Measurements from ENCODE around the gene HEATR5A.

Gene HEATR5A

GRCh38 chr14:31300883-31301282 lies 119.5 kb downstream of the HEATR5A start:
- no peak for ATAC-seq (replicated peaks; ENCODE audit: extremely low read depth, poor library complexity, severe bottlenecking)
- Mint-ChIP-seq H3K4me3 (no peak overlapping the region), H3K9me3 (no peaks in the 10 kb centered on the region), H3K27ac (ENCODE audit: low read depth) (no peak overlapping the region), H3K4me1 (no peaks in the 10 kb centered on the region), H3K36me3 (ENCODE audit: insufficient read depth) (peaks cover 20% of the 10 kb centered on the region), H3K27me3 (no peaks in the 10 kb centered on the region)
- no peak for DNase-seq (ENCODE audit: low spot score in 2 of 2)

- peaks cover 19% of the 10 kb centered on the region for H3K36me3 Mint-ChIP-seq (ENCODE audit: insufficient read depth)
- no peak for DNase-seq (ENCODE audit: low spot score in 2 of 2)
- H3K9me3 Mint-ChIP-seq = no peaks in the 10 kb centered on the region
- no peak overlapping the region for H3K27ac Mint-ChIP-seq (ENCODE audit: low read depth)
- no peak for ATAC-seq (replicated peaks; ENCODE audit: extremely low read depth, poor library complexity, severe bottlenecking)
- no peaks in the 10 kb centered on the region for H3K4me1 Mint-ChIP-seq
- no peak overlapping the region for H3K4me3 Mint-ChIP-seq
- no peaks in the 10 kb centered on the region for H3K27me3 Mint-ChIP-seq
These were observed 120.1 kb downstream of the HEATR5A start for GRCh38 chr14:31300296-31300695.

DNA sequence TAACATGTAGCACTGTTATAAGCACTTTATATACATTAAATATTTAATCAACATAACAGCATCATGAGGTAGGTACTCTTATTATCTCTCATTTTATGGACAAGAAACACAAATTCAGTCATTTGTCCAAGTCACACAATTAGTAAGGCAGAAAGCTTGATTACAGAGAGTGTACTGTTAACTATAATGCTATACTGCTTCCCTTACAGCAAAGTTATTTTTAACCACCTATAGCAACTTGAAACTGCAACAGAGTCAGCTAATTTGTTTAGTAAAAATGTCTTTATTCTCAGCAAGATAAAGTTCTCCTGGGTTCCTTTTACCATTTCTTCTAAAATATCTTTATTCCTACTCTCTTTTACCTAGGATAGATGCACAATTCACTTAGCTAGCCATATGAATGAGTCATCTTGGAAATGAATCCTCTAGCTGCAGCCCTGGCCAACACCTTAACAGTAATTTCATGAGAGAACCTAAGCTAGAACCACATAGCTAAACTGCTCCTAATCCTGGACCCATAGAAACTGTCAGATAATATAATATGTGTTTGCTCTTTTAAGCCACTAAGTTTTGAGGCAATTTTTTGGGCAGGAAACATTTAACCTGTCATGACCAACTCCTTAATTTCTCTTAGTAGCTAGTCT lies 122.5 kb downstream of the HEATR5A start:
- H3K9me3 Mint-ChIP-seq = no peaks in the 10 kb centered on the region

GRCh38 chr14:31297112-31297511 lies 123.2 kb downstream of the HEATR5A start:
- Mint-ChIP-seq H3K36me3 (ENCODE audit: insufficient read depth) (peaks cover 15% of the 10 kb centered on the region), H3K9me3 (no peaks in the 10 kb centered on the region), H3K27me3 (no peaks in the 10 kb centered on the region), H3K27ac (ENCODE audit: low read depth) (no peak overlapping the region), H3K4me1 (no peaks in the 10 kb centered on the region), H3K4me3 (no peak overlapping the region)
- ATAC-seq (replicated peaks; ENCODE audit: extremely low read depth, poor library complexity, severe bottlenecking) = no peak
- no peak for DNase-seq (ENCODE audit: low spot score in 2 of 2)

More for the DNA sequence above, 122.5 kb downstream of the HEATR5A start:
- H3K4me1 Mint-ChIP-seq = no peaks in the 10 kb centered on the region
- DNase-seq (ENCODE audit: low spot score in 2 of 2) (no peak), ATAC-seq (replicated peaks; ENCODE audit: extremely low read depth, poor library complexity, severe bottlenecking) (no peak)
- H3K36me3 Mint-ChIP-seq (ENCODE audit: insufficient read depth) = peaks cover 17% of the 10 kb centered on the region
- no peaks in the 10 kb centered on the region for H3K27me3 Mint-ChIP-seq
- H3K4me3 Mint-ChIP-seq = no peak overlapping the region
- H3K27ac Mint-ChIP-seq (ENCODE audit: low read depth) = peak overlapping the region; percentile 12

- no peak for DNase-seq (ENCODE audit: low spot score in 2 of 2)
- Mint-ChIP-seq H3K4me1 (no peaks in the 10 kb centered on the region), H3K9me3 (no peaks in the 10 kb centered on the region), H3K27me3 (no peaks in the 10 kb centered on the region), H3K27ac (ENCODE audit: low read depth) (no peak overlapping the region), H3K36me3 (ENCODE audit: insufficient read depth) (peaks cover 6% of the 10 kb centered on the region), H3K4me3 (no peak overlapping the region)
- ATAC-seq (replicated peaks; ENCODE audit: extremely low read depth, poor library complexity, severe bottlenecking) = no peak
These were observed 125.5 kb downstream of the HEATR5A start for GRCh38 chr14:31294746-31295405.

DNA sequence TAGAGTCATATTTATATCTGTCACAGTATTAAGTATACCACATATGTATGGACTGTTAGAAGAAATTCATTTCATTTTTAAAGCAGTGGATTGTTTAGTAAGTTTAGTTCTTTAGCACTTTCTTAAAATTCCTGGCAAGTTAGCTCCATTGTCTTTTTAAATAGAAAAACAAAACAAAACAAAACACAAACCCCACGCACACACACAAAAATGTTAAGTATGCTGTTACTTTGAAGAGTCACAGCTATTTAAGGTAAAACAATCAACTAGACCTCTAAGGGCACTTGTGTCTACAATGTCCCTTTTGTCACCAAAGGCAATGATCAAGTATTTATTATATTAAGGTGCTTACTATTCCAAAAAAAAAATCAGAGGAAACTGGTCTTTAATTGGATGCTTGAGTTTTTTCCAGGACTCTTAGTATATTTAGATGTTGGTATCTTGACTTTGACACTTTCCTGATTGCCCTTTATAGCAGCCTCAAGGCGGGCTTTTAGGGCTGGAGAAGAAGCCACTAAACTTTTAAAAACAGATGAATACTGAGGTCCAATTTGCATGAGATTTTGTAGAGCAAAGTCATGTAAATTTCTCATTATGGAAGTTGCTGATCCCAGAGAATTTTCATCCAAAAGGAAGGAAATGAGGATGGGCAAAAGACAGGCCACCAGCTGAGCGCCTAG lies 127.3 kb downstream of the HEATR5A start:
- no peak overlapping the region for H3K27ac Mint-ChIP-seq (ENCODE audit: low read depth)
- no peak for ATAC-seq (replicated peaks; ENCODE audit: extremely low read depth, poor library complexity, severe bottlenecking)
- H3K4me1 Mint-ChIP-seq = no peaks in the 10 kb centered on the region
- no peak for DNase-seq (ENCODE audit: low spot score in 2 of 2)
- peaks cover 6% of the 10 kb centered on the region for H3K36me3 Mint-ChIP-seq (ENCODE audit: insufficient read depth)
- no peak overlapping the region for H3K4me3 Mint-ChIP-seq
- no peaks in the 10 kb centered on the region for H3K9me3 Mint-ChIP-seq
- H3K27me3 Mint-ChIP-seq = no peaks in the 10 kb centered on the region

GRCh38 chr14:31291210-31291609 lies 129.1 kb downstream of the HEATR5A start:
- Mint-ChIP-seq H3K4me1 (no peaks in the 10 kb centered on the region), H3K27me3 (no peaks in the 10 kb centered on the region), H3K27ac (ENCODE audit: low read depth) (no peak overlapping the region), H3K9me3 (no peaks in the 10 kb centered on the region), H3K36me3 (ENCODE audit: insufficient read depth) (peaks cover 6% of the 10 kb centered on the region), H3K4me3 (no peak overlapping the region)
- ATAC-seq (replicated peaks; ENCODE audit: extremely low read depth, poor library complexity, severe bottlenecking) (no peak), DNase-seq (ENCODE audit: low spot score in 2 of 2) (no peak)

DNA sequence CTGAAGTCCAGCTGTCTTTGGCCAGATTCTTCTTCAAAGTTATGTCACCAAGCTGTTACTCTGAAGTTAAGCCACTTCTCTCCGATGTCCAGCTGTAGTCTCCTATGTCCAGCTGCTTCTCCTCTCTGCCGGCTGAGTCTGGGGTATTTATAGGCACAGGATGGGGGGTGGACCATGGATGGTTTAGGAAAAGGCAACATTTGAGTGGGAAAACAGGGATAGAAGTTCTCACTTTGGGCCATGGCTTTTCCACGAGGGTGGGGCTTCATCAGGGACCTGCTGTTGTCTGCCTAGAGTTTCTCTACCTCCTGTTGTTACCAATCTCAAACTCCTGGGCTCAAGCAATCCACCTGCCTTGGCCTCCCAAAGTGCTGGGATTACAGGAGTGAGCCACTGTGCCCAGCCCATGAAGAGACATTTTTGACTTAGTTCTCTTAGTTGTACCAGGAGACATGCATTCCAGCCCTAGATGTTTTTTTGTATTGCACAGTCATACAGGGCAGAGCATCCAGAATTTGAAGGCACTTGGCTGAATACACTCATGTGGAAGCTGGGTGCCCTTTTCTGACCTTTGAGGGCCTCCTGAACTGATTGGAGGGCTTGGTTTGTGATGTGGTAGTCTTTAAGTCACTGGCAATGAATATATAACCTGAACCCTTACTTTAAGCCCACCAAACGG lies 132.9 kb downstream of the HEATR5A start:
- no peaks in the 10 kb centered on the region for H3K4me1 Mint-ChIP-seq
- H3K27me3 Mint-ChIP-seq = no peaks in the 10 kb centered on the region
- ATAC-seq (replicated peaks; ENCODE audit: extremely low read depth, poor library complexity, severe bottlenecking) (no peak), DNase-seq (ENCODE audit: low spot score in 2 of 2) (no peak)
- no peaks in the 10 kb centered on the region for H3K36me3 Mint-ChIP-seq (ENCODE audit: insufficient read depth)
- H3K27ac Mint-ChIP-seq (ENCODE audit: low read depth) = no peak overlapping the region
- no peak overlapping the region for H3K4me3 Mint-ChIP-seq
- H3K9me3 Mint-ChIP-seq = no peaks in the 10 kb centered on the region

DNA sequence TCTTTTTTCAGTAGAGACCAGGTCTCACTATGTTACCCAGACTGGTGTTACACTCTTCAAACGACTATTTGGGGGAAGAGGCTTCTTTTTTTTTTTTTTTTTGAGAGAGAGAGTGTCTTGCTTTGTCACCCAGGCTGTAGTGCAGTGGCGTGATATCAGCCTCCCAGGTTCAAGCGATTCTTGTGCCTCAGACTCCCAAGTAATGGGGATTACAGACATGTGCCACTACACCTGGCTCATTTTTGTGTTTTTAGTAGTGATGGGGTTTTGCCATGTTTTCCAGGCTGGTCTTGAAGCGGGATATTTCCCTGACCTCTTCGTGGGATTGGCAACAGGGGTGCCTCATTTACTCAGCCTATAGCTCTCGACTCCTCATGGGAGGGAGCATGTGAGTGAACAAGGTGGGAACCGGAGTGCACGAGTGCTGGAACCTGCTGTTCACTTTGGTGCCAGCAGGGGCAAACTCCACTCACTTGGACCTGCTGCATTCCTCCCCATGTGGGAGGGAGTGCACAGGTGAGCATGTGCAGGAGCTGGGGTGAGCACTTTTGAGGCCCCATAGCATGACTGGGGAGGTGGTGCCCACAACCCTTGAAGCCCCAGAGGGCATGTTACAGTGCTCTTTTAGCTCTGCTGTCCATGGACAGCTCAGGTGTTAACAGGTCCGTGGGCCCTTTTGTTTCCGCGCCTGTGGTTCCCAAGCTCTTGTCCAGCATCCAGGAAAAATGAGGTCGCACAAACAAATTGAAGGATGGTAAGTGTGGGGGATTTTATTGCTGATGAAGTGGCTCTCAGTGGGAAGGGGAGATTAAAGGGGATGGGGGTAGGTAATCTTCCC lies 133.7 kb downstream of the HEATR5A start:
- H3K4me1 Mint-ChIP-seq = no peaks in the 10 kb centered on the region
- ATAC-seq (replicated peaks; ENCODE audit: extremely low read depth, poor library complexity, severe bottlenecking) (no peak), DNase-seq (ENCODE audit: low spot score in 2 of 2) (no peak)
- no peaks in the 10 kb centered on the region for H3K9me3 Mint-ChIP-seq
- no peaks in the 10 kb centered on the region for H3K36me3 Mint-ChIP-seq (ENCODE audit: insufficient read depth)
- no peak overlapping the region for H3K27ac Mint-ChIP-seq (ENCODE audit: low read depth)
- no peaks in the 10 kb centered on the region for H3K27me3 Mint-ChIP-seq
- no peak overlapping the region for H3K4me3 Mint-ChIP-seq

DNA sequence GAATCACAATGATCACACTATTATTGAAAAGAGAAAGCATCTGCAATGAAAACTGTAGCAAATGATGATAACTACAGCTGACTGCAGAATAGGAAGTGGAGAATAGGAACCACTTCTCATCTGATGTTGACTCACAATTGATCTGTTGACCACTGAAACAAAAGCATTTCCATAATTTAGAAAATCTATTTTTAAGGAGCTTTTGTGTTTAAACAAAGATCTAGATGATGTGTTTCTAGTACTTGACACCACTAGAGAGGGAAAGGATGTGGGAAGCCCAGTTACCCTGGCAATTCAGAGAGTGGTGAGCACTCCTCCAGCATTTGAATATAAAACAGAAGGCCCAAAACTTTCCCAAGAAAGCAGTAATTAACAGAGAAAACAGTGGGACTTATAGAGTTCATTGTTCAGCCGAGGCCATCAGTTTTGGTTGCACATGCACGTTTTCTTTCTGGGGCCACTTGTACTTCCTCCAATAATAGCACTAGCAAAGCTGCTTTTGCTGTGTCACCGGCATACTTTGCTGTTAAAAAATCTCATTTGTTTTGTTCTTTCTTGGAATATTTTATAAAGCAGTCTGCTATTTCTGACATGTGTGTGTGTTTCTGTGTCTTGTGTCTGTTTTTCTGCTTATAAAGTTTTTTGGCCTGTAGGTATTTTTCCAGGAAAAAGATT lies 136.6 kb downstream of the HEATR5A start:
- Mint-ChIP-seq H3K36me3 (ENCODE audit: insufficient read depth) (no peaks in the 10 kb centered on the region), H3K27ac (ENCODE audit: low read depth) (peak overlapping the region; percentile 46), H3K4me1 (no peaks in the 10 kb centered on the region), H3K4me3 (no peak overlapping the region), H3K9me3 (no peaks in the 10 kb centered on the region), H3K27me3 (no peaks in the 10 kb centered on the region)
- DNase-seq (ENCODE audit: low spot score in 2 of 2) = no peak
- no peak for ATAC-seq (replicated peaks; ENCODE audit: extremely low read depth, poor library complexity, severe bottlenecking)

DNA sequence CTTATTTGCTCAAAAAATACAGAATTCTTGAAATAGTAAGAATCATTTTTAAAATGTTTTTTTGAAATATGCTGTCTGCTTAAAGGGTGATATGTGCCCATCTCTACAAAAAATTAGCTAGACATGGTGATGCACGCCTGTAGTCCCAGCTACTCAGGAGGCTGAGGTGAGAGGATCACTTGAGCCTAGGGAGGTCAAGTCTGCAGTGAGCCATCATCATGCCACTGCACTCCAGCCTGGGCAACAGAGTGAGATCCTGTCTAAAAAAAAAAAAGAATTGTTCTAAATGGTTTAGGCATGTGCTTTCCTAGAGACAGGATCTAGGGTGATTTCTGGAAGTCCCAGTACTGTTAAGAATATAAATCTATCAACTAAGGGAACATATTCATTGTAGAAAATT lies 137.2 kb downstream of the HEATR5A start:
- DNase-seq (ENCODE audit: low spot score in 2 of 2) (no peak), ATAC-seq (replicated peaks; ENCODE audit: extremely low read depth, poor library complexity, severe bottlenecking) (no peak)
- Mint-ChIP-seq H3K27me3 (no peaks in the 10 kb centered on the region), H3K4me3 (no peak overlapping the region), H3K9me3 (no peaks in the 10 kb centered on the region), H3K36me3 (ENCODE audit: insufficient read depth) (no peaks in the 10 kb centered on the region), H3K27ac (ENCODE audit: low read depth) (no peak overlapping the region), H3K4me1 (no peaks in the 10 kb centered on the region)

DNA sequence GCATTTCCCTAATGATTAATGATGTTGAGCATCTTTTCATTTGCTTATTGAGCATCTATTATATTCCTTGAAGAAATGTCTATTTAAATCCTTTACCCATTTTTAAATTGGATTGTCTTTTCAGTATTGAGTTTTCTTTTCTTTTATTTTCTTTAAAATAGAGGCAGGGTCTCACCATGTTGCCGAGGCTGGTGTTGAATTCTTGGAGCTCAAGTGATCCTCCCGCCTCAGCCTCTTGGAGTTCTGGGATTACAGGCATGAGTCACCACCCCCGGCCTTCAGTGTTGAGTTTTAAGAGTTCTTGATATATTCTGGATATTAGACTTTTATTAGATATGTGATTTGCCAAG lies 139.5 kb downstream of the HEATR5A start:
- H3K27ac Mint-ChIP-seq (ENCODE audit: low read depth) = no peak overlapping the region
- no peaks in the 10 kb centered on the region for H3K27me3 Mint-ChIP-seq
- H3K9me3 Mint-ChIP-seq = no peaks in the 10 kb centered on the region
- no peaks in the 10 kb centered on the region for H3K4me1 Mint-ChIP-seq
- no peak overlapping the region for H3K4me3 Mint-ChIP-seq
- DNase-seq (ENCODE audit: low spot score in 2 of 2) = no peak
- ATAC-seq (replicated peaks; ENCODE audit: extremely low read depth, poor library complexity, severe bottlenecking) = no peak
- no peaks in the 10 kb centered on the region for H3K36me3 Mint-ChIP-seq (ENCODE audit: insufficient read depth)

Measured in central memory CD8-positive, alpha-beta T cell (primary cell).